ENCODE measurements around the gene NR2F1-AS1. TPM values are rescaled to one million over a fixed set of nuclear protein-coding genes. Genes with fewer than 3 reads are reported as not detected.
"Not testable (repeated sequence)": the region's sequence is repeated elsewhere in the genome, so short reads cannot be mapped to it uniquely, and the experiment has no call there.

The NR2F1-AS1 gene
- polyA plus RNA-seq, 1 donor: 7.2 TPM

GRCh38 chr5:93557021-93557604 is 23.9 kb downstream of the NR2F1-AS1 start:
- Histone ChIP-seq H3K27ac (ENCODE audit: low read length) (no peak overlapping the region), H3K27me3 (ENCODE audit: control insufficient read depth, insufficient read depth, low read length) (no peaks in the 10 kb centered on the region), H3K4me3 (ENCODE audit: low read length) (no peak overlapping the region), H3K9me3 (ENCODE audit: control insufficient read depth, low read depth, low read length) (no peaks in the 10 kb centered on the region), H3K4me1 (ENCODE audit: control insufficient read depth, insufficient read depth, low read length) (no peaks in the 10 kb centered on the region), H3K36me3 (ENCODE audit: control insufficient read depth, insufficient read depth, low read length) (no peaks in the 10 kb centered on the region)
- WGBS (ENCODE audit: insufficient coverage, low lambda C conversion rate): 100% methylated on average over 2 of the region's 2 CpGs
- DNase-seq: no peak

GRCh38 chr5:93549594-93549993 is 31.4 kb downstream of the NR2F1-AS1 start:
- not testable (repeated sequence) for H3K27ac ChIP-seq (ENCODE audit: low read length); H3K4me1 ChIP-seq (ENCODE audit: control insufficient read depth, insufficient read depth, low read length); H3K4me3 ChIP-seq (ENCODE audit: low read length); DNase-seq; H3K9me3 ChIP-seq (ENCODE audit: control insufficient read depth, low read depth, low read length); H3K27me3 ChIP-seq (ENCODE audit: control insufficient read depth, insufficient read depth, low read length); H3K36me3 ChIP-seq (ENCODE audit: control insufficient read depth, insufficient read depth, low read length)
- WGBS (ENCODE audit: insufficient coverage, low lambda C conversion rate): no CpG with 5 or more reads among the region's 3 CpGs

DNA sequence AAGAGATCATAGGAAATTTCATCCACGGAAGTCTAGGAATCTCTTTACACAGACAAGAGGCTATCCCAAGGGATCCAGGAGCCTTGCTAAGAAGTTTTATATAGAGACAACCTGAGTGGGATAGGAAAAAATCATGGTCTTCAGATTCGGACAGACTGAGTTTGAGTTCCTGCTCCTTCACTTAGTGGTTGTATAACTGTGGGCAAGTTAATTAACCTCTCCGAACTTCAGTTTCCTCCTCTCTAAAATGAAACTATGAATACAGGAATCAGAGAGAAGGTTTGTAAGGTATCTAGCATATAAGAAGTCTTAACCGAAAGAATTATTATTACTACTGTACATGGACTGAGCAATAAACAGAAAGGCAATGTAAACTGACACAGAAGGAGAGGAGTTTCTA is 35.1 kb downstream of the NR2F1-AS1 start:
- H3K4me3 ChIP-seq (ENCODE audit: low read length): no peak overlapping the region
- no peaks in the 10 kb centered on the region for H3K27me3 ChIP-seq (ENCODE audit: control insufficient read depth, insufficient read depth, low read length)
- no peak for DNase-seq
- no peak overlapping the region for H3K27ac ChIP-seq (ENCODE audit: low read length)
- H3K9me3 ChIP-seq (ENCODE audit: control insufficient read depth, low read depth, low read length): no peaks in the 10 kb centered on the region
- 100% methylated on average over 1 of the region's 4 CpGs for WGBS (ENCODE audit: insufficient coverage, low lambda C conversion rate)
- H3K36me3 ChIP-seq (ENCODE audit: control insufficient read depth, insufficient read depth, low read length): no peaks in the 10 kb centered on the region
- H3K4me1 ChIP-seq (ENCODE audit: control insufficient read depth, insufficient read depth, low read length): no peaks in the 10 kb centered on the region

GRCh38 chr5:93532370-93532769 is 48.6 kb downstream of the NR2F1-AS1 start:
- Histone ChIP-seq H3K36me3 (ENCODE audit: control insufficient read depth, insufficient read depth, low read length) (no peaks in the 10 kb centered on the region), H3K9me3 (ENCODE audit: control insufficient read depth, low read depth, low read length) (no peaks in the 10 kb centered on the region), H3K4me1 (ENCODE audit: control insufficient read depth, insufficient read depth, low read length) (no peaks in the 10 kb centered on the region), H3K4me3 (ENCODE audit: low read length) (no peak overlapping the region), H3K27me3 (ENCODE audit: control insufficient read depth, insufficient read depth, low read length) (no peaks in the 10 kb centered on the region), H3K27ac (ENCODE audit: low read length) (no peak overlapping the region)
- peak; percentile 10 for DNase-seq
- WGBS (ENCODE audit: insufficient coverage, low lambda C conversion rate): no CpG with 5 or more reads among the region's 4 CpGs

DNA sequence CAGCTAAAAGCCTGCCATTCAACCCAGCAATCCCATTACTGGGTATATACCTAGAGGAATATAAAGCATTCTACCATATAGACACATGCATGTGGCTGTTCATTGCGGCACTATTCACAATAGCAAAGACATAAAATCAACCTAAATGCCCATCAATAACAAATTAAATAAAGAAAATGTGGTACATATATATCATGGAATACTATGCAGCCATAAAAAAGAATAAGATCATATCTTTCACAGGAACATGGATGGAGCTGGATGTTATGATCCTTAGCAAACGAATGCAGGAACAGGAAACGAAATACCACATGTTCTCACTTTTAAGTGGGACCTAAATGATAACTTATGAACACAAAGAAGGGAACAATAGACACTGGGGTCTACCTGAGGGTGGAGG is 59.2 kb downstream of the NR2F1-AS1 start:
- H3K9me3 ChIP-seq (ENCODE audit: control insufficient read depth, low read depth, low read length); H3K27me3 ChIP-seq (ENCODE audit: control insufficient read depth, insufficient read depth, low read length); H3K36me3 ChIP-seq (ENCODE audit: control insufficient read depth, insufficient read depth, low read length); DNase-seq; H3K27ac ChIP-seq (ENCODE audit: low read length); H3K4me1 ChIP-seq (ENCODE audit: control insufficient read depth, insufficient read depth, low read length); H3K4me3 ChIP-seq (ENCODE audit: low read length): not testable (repeated sequence)
- WGBS (ENCODE audit: insufficient coverage, low lambda C conversion rate): 100% methylated on average over 3 of the region's 3 CpGs

GRCh38 chr5:93519740-93520139 is 61.3 kb downstream of the NR2F1-AS1 start:
- no peak overlapping the region for H3K4me3 ChIP-seq (ENCODE audit: low read length)
- no peaks in the 10 kb centered on the region for H3K27me3 ChIP-seq (ENCODE audit: control insufficient read depth, insufficient read depth, low read length)
- peaks cover 3% of the 10 kb centered on the region for H3K36me3 ChIP-seq (ENCODE audit: control insufficient read depth, insufficient read depth, low read length)
- peaks cover 3% of the 10 kb centered on the region for H3K9me3 ChIP-seq (ENCODE audit: control insufficient read depth, low read depth, low read length)
- DNase-seq: no peak
- H3K27ac ChIP-seq (ENCODE audit: low read length): no peak overlapping the region
- H3K4me1 ChIP-seq (ENCODE audit: control insufficient read depth, insufficient read depth, low read length): no peaks in the 10 kb centered on the region

- Histone ChIP-seq H3K27me3 (ENCODE audit: control insufficient read depth, insufficient read depth, low read length) (no peaks in the 10 kb centered on the region), H3K4me3 (ENCODE audit: low read length) (no peak overlapping the region), H3K9me3 (ENCODE audit: control insufficient read depth, low read depth, low read length) (peaks cover 1% of the 10 kb centered on the region), H3K36me3 (ENCODE audit: control insufficient read depth, insufficient read depth, low read length) (peaks cover under 1% of the 10 kb centered on the region), H3K4me1 (ENCODE audit: control insufficient read depth, insufficient read depth, low read length) (no peaks in the 10 kb centered on the region), H3K27ac (ENCODE audit: low read length) (no peak overlapping the region)
- no peak for DNase-seq
Observed at GRCh38 chr5:93517828-93518227, 63.2 kb downstream of the NR2F1-AS1 start.

GRCh38 chr5:93513298-93513697 is 67.7 kb downstream of the NR2F1-AS1 start:
- 80% methylated on average over 1 of the region's 1 CpG for WGBS (ENCODE audit: insufficient coverage, low lambda C conversion rate)
- no peaks in the 10 kb centered on the region for H3K4me1 ChIP-seq (ENCODE audit: control insufficient read depth, insufficient read depth, low read length)

GRCh38 chr5:93512799-93513198 is 68.2 kb downstream of the NR2F1-AS1 start:
- DNase-seq: no peak
- WGBS (ENCODE audit: insufficient coverage, low lambda C conversion rate): 100% methylated on average over 1 of the region's 3 CpGs
- H3K36me3 ChIP-seq (ENCODE audit: control insufficient read depth, insufficient read depth, low read length): no peaks in the 10 kb centered on the region
- no peak overlapping the region for H3K27ac ChIP-seq (ENCODE audit: low read length)
- no peak overlapping the region for H3K4me3 ChIP-seq (ENCODE audit: low read length)
- no peaks in the 10 kb centered on the region for H3K9me3 ChIP-seq (ENCODE audit: control insufficient read depth, low read depth, low read length)
- no peaks in the 10 kb centered on the region for H3K4me1 ChIP-seq (ENCODE audit: control insufficient read depth, insufficient read depth, low read length)
- H3K27me3 ChIP-seq (ENCODE audit: control insufficient read depth, insufficient read depth, low read length): no peaks in the 10 kb centered on the region

More at GRCh38 chr5:93513298-93513697, 67.7 kb downstream of the NR2F1-AS1 start:
- no peaks in the 10 kb centered on the region for H3K9me3 ChIP-seq (ENCODE audit: control insufficient read depth, low read depth, low read length)
- no peak overlapping the region for H3K27ac ChIP-seq (ENCODE audit: low read length)
- DNase-seq: no peak
- no peaks in the 10 kb centered on the region for H3K36me3 ChIP-seq (ENCODE audit: control insufficient read depth, insufficient read depth, low read length)
- H3K4me3 ChIP-seq (ENCODE audit: low read length): no peak overlapping the region
- no peaks in the 10 kb centered on the region for H3K27me3 ChIP-seq (ENCODE audit: control insufficient read depth, insufficient read depth, low read length)

GRCh38 chr5:93511445-93511844 is 69.6 kb downstream of the NR2F1-AS1 start:
- Histone ChIP-seq H3K36me3 (ENCODE audit: control insufficient read depth, insufficient read depth, low read length) (no peaks in the 10 kb centered on the region), H3K4me1 (ENCODE audit: control insufficient read depth, insufficient read depth, low read length) (no peaks in the 10 kb centered on the region), H3K27me3 (ENCODE audit: control insufficient read depth, insufficient read depth, low read length) (no peaks in the 10 kb centered on the region), H3K27ac (ENCODE audit: low read length) (no peak overlapping the region), H3K4me3 (ENCODE audit: low read length) (no peak overlapping the region), H3K9me3 (ENCODE audit: control insufficient read depth, low read depth, low read length) (no peaks in the 10 kb centered on the region)
- no peak for DNase-seq
- 100% methylated on average over 1 of the region's 2 CpGs for WGBS (ENCODE audit: insufficient coverage, low lambda C conversion rate)

GRCh38 chr5:93510626-93511380 is 70.2 kb downstream of the NR2F1-AS1 start:
- Histone ChIP-seq H3K27ac (ENCODE audit: low read length) (no peak overlapping the region), H3K36me3 (ENCODE audit: control insufficient read depth, insufficient read depth, low read length) (no peaks in the 10 kb centered on the region), H3K9me3 (ENCODE audit: control insufficient read depth, low read depth, low read length) (no peaks in the 10 kb centered on the region), H3K27me3 (ENCODE audit: control insufficient read depth, insufficient read depth, low read length) (no peaks in the 10 kb centered on the region), H3K4me1 (ENCODE audit: control insufficient read depth, insufficient read depth, low read length) (no peaks in the 10 kb centered on the region), H3K4me3 (ENCODE audit: low read length) (no peak overlapping the region)
- no CpG with 5 or more reads among the region's 2 CpGs for WGBS (ENCODE audit: insufficient coverage, low lambda C conversion rate)
- no peak for DNase-seq
